KG1 (cell line): ENCODE measurements around the gene KCNH3.
A peak's percentile ranks its signal among the peaks of the same experiment; 100 is the strongest.

Experiments used
- DNase-seq: peaks from one replicate; lab custom pipeline; 2025; lab: John Stamatoyannopoulos, UW

Gene KCNH3

GRCh38 chr12:49563951-49564685 is 25.3 kb downstream of the KCNH3 start:
- no peak for DNase-seq

- DNase-seq: no peak
Observed at GRCh38 chr12:49564686-49565405, 26.0 kb downstream of the KCNH3 start.

GRCh38 chr12:49565406-49566265 is 26.8 kb downstream of the KCNH3 start:
- no peak for DNase-seq

- DNase-seq: no peak
Observed at GRCh38 chr12:49566361-49566760, 27.5 kb downstream of the KCNH3 start.

- no peak for DNase-seq
Observed at GRCh38 chr12:49567302-49567610, 28.4 kb downstream of the KCNH3 start.

- peak; percentile 86 for DNase-seq
Observed at GRCh38 chr12:49567611-49568441, 29.0 kb downstream of the KCNH3 start, which contains the start of gene MCRS1. Gene MCRS1 (minus strand): TSS chr12:49568142. CDS start chr12:49566731, 1,411 bp downstream.

GRCh38 chr12:49568442-49569162 is 29.8 kb downstream of the KCNH3 start:
- DNase-seq: no peak

GRCh38 chr12:49577589-49578315 is 38.9 kb downstream of the KCNH3 start:
- no peak for DNase-seq

- no peak for DNase-seq
Observed at GRCh38 chr12:49578471-49579112, 39.8 kb downstream of the KCNH3 start.

- peak; percentile 4 for DNase-seq
Observed at GRCh38 chr12:49580572-49581535, 42.0 kb downstream of the KCNH3 start.

GRCh38 chr12:49582201-49582600 is 43.4 kb downstream of the KCNH3 start:
- DNase-seq: no peak

GRCh38 chr12:49582850-49583249 is 44.0 kb downstream of the KCNH3 start:
- DNase-seq: no peak

GRCh38 chr12:49583366-49584094 is 44.7 kb downstream of the KCNH3 start:
- DNase-seq: no peak

- no peak for DNase-seq
Observed at GRCh38 chr12:49584591-49584990, 45.8 kb downstream of the KCNH3 start.

- DNase-seq: no peak
Observed at GRCh38 chr12:49585477-49586459, 46.9 kb downstream of the KCNH3 start.

- DNase-seq: no peak
Observed at GRCh38 chr12:49587174-49587908, 48.5 kb downstream of the KCNH3 start.
